Psoas muscle (tissue), 8 donors: ENCODE data around the gene HS3ST6. TPM values are rescaled to one million over a fixed set of nuclear protein-coding genes. Genes with fewer than 3 reads are reported as not detected.

Source experiments
- ATAC-seq, 4 donors: fragments of 200-7000 bp; cut with Tn5 transposase; one replicate each; pipeline ENCODE4 v1.9.1; 2020; ENCODE audit warnings: moderate library complexity in 3 of 4, mild to moderate bottlenecking in 2 of 4
- DNase-seq, 2 donors: peaks; one replicate each; pipeline ENCODE4 v3.0.0-alpha.2; 2020
- H3K27ac ChIP-seq: fragments of 200-600 bp; one replicate; pipeline ENCODE4 v1.8.0; 2022
- H3K27me3 ChIP-seq, 3 donors: fragments of 200-600 bp in 1 of 3; one replicate each; pipeline versions ENCODE4 v1.6.1 to v1.8.0; 2013 to 2022; ENCODE audit warnings: low read length in 2 of 3, mild to moderate bottlenecking in 2 of 3, moderate library complexity in 1 of 3; ENCODE audit not compliant: insufficient read depth in 3 of 3
- H3K36me3 ChIP-seq, 2 donors: fragments of 200-600 bp in 1 of 2; one replicate each; pipeline versions ENCODE4 v1.6.1 to v1.8.0; 2013 to 2022; ENCODE audit warnings: low read depth in 1 of 2, mild to moderate bottlenecking in 1 of 2, moderate library complexity in 1 of 2; ENCODE audit not compliant: insufficient read depth in 1 of 2
- H3K4me1 ChIP-seq: fragments of 200-600 bp; one replicate; pipeline ENCODE4 v1.8.0; 2022
- H3K4me3 ChIP-seq: fragments of 200-600 bp; one replicate; pipeline ENCODE4 v1.8.0; 2022; ENCODE audit warnings: mild to moderate bottlenecking
- H3K9me3 ChIP-seq: fragments of 200-600 bp; one replicate; pipeline ENCODE4 v1.8.0; 2022
- CTCF ChIP-seq: fragments of 200-600 bp; IDR thresholded peaks from one replicate; pipeline ENCODE4 v1.8.0; 2022; ENCODE audit warnings: antibody characterized with exemption
- WGBS, 3 donors: extraction: QIAGEN DNeasy Blood & Tissue Kit; methylation state at CpG; one replicate each; pipeline versions ENCODE4 v1.1.6 to v1.1.7; 2013; 5-methylcytosine and 5-hydroxymethylcytosine counted together
- intact Hi-C, 2 donors: fragments of 100-400 bp; cut with DNase I; formaldehyde crosslinking; loops; one replicate each; pipeline versions ENCODE4 v1.11.0 to v1.14.2; 2022
- polyA plus RNA-seq, 3 donors: library from polyadenylated mRNA; stranded (reverse); fragments of 200-250 nt; gene quantifications; one replicate each; pipeline ENCODE4 v1.2.3, GENCODE V29; 2013
- total RNA-seq, 4 donors: library from RNA; stranded (reverse); fragmentation: NEBNext Ultra II Directional in 2 of 4; extraction: Animal tissue kit (Norgen Biotek cat#: 25700) in 2 of 4; gene quantifications; one replicate each; pipeline versions ENCODE4 v1.2.1 to v1.2.4, GENCODE V29; 2021 to 2023
- donor health status: healthy with polysubstance abuse.
- donor health status: DM: no; HTN: no; CAD: no; lungs with moderate emphysema.
- donor health status: Bipolar disorder and iron deficiency.
- donor health status: healthy.
- donor health status: DM: yes; HTN: yes; CAD: no.
- donor health status: DM: no; HTN: no; CAD: no.
- donor health status: DM: no; HTN: no; CAD: no.
- donor health status: DM: yes; HTN: yes; CAD: no.

HS3ST6 gene
- total and polyA plus RNA-seq, 7 donors, result not detected

- H3K4me1 ChIP-seq, result peaks cover 58% of the 10 kb centered on the region
- H3K27ac ChIP-seq, result peak overlapping the region; percentile 89
- no peaks in the 10 kb centered on the region for H3K9me3 ChIP-seq
- H3K4me3 ChIP-seq, result no peak overlapping the region
- DNase-seq (no peak), ATAC-seq (no peak)
- H3K27me3 ChIP-seq, result no peaks in the 10 kb centered on the region
- WGBS, 3 donors, result 53 to 63% (median 58%) methylated on average over 37 to 38 of the region's 38 CpGs
- intact Hi-C loops, result loop anchor here in 1 of 2 donors (10.0 kb wide), 1 partner anchor 172 kb away; the partner anchor contains the start of genes EME2, MRPS34 and NME3
- no peak for TF ChIP-seq CTCF
- H3K36me3 ChIP-seq, result peaks cover 0 to 6% of the 10 kb centered on the region in 2 donors
Measured at GRCh38 chr16:1946495-1947368, 28.5 kb upstream of the HS3ST6 start.

- Histone ChIP-seq H3K4me3 (no peak overlapping the region), H3K9me3 (no peaks in the 10 kb centered on the region), H3K27ac (peak overlapping the region; percentile 89), H3K4me1 (peaks cover 59% of the 10 kb centered on the region), H3K27me3 (no peaks in the 10 kb centered on the region), H3K36me3 (peaks cover 0 to 9% of the 10 kb centered on the region in 2 donors)
- ATAC-seq, result no peak
- 76 to 80% (median 78%) methylated on average over 19 of the region's 19 CpGs for WGBS, 3 donors
- no peak for DNase-seq
- intact Hi-C loops, result loop anchor here in 1 of 2 donors (10.0 kb wide), 1 partner anchor 171 kb away; the partner anchor contains the start of genes EME2, MRPS34 and NME3
- TF ChIP-seq CTCF, result no peak
Measured at GRCh38 chr16:1945559-1946391, 27.6 kb upstream of the HS3ST6 start.

- DNase-seq (no peak), ATAC-seq (no peak)
- peaks cover 62% of the 10 kb centered on the region for H3K4me1 ChIP-seq
Measured at GRCh38 chr16:1944612-1945199, 26.5 kb upstream of the HS3ST6 start.

More at GRCh38 chr16:1944612-1945199, 26.5 kb upstream of the HS3ST6 start:
- intact Hi-C loops, result loop anchor here in 1 of 2 donors (10.0 kb wide), 1 partner anchor 170 kb away; the partner anchor contains the start of genes EME2, MRPS34 and NME3
- no peaks in the 10 kb centered on the region for H3K27me3 ChIP-seq
- H3K4me3 ChIP-seq, result no peak overlapping the region
- no peak for TF ChIP-seq CTCF
- H3K27ac ChIP-seq, result peak overlapping the region; percentile 89
- no peaks in the 10 kb centered on the region for H3K9me3 ChIP-seq
- 68 to 85% (median 76%) methylated on average over 21 of the region's 21 CpGs for WGBS, 3 donors
- peaks cover 0 to 20% of the 10 kb centered on the region in 2 donors for H3K36me3 ChIP-seq
